HEK293T (cell line): ENCODE results near the gene TTC7B.

Experiments
- BHLHE40 ChIP-seq: fragments of 450-650 bp; IDR thresholded peaks from 2 replicates; pipeline ENCODE4 v1.6.1; 2016; ENCODE audit warnings: mild to moderate bottlenecking, moderate library complexity, borderline replicate concordance
- ELF4 ChIP-seq: fragments of 450-650 bp; IDR thresholded peaks from 2 replicates; pipeline ENCODE4 v1.6.1; 2017; ENCODE audit warnings: antibody characterized with exemption
- FOXA1 ChIP-seq: fragments of 450-650 bp; IDR thresholded peaks from 2 replicates; pipeline ENCODE4 v1.6.1; 2016; ENCODE audit warnings: mild to moderate bottlenecking
- FOXM1 ChIP-seq: fragments of 450-650 bp; IDR thresholded peaks from 2 replicates; pipeline ENCODE4 v1.6.1; 2017; ENCODE audit warnings: mild to moderate bottlenecking, borderline replicate concordance
- HDGF ChIP-seq: fragments of 450-650 bp; IDR thresholded peaks from 2 replicates; pipeline ENCODE4 v1.6.1; 2017; ENCODE audit warnings: antibody characterized with exemption, borderline replicate concordance
- LEF1 ChIP-seq: fragments of 450-650 bp; IDR thresholded peaks from 2 replicates; pipeline ENCODE4 v1.6.1; 2017; ENCODE audit warnings: mild to moderate bottlenecking, borderline replicate concordance
- NFRKB ChIP-seq: fragments of 450-650 bp; IDR thresholded peaks from 2 replicates; pipeline ENCODE4 v1.6.1; 2016; ENCODE audit warnings: mild to moderate bottlenecking, moderate library complexity
- SP1 ChIP-seq: fragments of 450-650 bp; IDR thresholded peaks from 2 replicates; pipeline ENCODE4 v1.6.1; 2017
- SUZ12 ChIP-seq: fragments of 450-650 bp; IDR thresholded peaks from 2 replicates; pipeline ENCODE4 v1.6.1; 2016; ENCODE audit warnings: mild to moderate bottlenecking
- TARDBP ChIP-seq: fragments of 450-650 bp; IDR thresholded peaks from 2 replicates; pipeline ENCODE4 v1.6.1; 2016
- ZNF384 ChIP-seq: fragments of 450-650 bp; IDR thresholded peaks from 2 replicates; pipeline ENCODE4 v1.6.1; 2016
- TF ChIP-seq, protein P1 (sequence below): fragments of 450-650 bp; IDR thresholded peaks from 2 replicates; pipeline ENCODE4 v1.6.1; 2016

DNA sequence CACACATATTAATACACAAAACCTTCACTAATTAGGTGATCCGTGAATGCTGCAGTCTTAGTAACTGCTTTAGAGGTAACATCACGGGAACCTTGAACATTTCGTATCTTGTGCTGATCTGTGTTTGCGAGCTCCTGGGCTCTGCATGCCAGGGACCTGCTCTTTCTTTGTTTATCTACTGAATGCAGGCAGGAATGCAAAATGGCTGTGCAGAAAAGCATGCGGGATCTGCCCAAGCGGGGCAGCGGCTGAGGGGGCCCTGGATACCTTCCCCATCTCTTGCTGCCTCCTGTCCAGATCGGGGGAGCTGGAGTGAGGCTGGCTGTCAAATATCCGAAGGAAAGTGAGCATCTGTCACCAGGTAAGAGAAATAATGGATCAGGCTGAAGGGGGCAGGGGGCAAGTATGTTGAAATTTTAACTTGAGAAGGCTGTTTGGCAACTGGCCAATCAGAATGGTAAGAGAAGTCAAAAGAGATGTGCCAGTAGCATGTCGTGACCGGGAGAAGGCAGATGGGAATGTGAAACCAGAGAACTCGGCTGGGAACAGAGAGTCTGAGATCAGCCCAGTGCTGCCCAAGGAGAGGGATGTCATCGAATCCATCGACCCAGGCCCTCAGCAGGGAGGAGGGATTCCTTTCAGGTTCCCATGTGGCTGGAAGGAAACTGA lies 191.4 kb downstream of the TTC7B start:
- TF ChIP-seq BHLHE40 (no peak), SP1 (no peak), ELF4 (no peak), FOXM1 (no peak), LEF1 (no peak), ZNF384 (no peak), FOXA1 (no peak), SUZ12 (no peak), NFRKB (no peak), HDGF (no peak), TARDBP (no peak)
- TF ChIP-seq, protein P1, sequence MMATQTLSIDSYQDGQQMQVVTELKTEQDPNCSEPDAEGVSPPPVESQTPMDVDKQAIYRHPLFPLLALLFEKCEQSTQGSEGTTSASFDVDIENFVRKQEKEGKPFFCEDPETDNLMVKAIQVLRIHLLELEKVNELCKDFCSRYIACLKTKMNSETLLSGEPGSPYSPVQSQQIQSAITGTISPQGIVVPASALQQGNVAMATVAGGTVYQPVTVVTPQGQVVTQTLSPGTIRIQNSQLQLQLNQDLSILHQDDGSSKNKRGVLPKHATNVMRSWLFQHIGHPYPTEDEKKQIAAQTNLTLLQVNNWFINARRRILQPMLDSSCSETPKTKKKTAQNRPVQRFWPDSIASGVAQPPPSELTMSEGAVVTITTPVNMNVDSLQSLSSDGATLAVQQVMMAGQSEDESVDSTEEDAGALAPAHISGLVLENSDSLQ = no peak
